OCI-LY3 (cell line): ENCODE data around the gene FRRS1L.

Experiments used
- CTCF ChIP-seq: fragments of 200-600, 300-600 bp; sonication (generic); IDR thresholded peaks from 2 replicates; pipeline ENCODE4 v1.5.1; 2014; ENCODE audit warnings: antibody characterized with exemption, low read length, low read depth
- EZH2phosphoT487 ChIP-seq: fragments of 200-600 bp; shearing (Covaris generic); IDR thresholded peaks from 2 replicates; pipeline ENCODE4 v1.6.1; 2018; ENCODE audit warnings: antibody characterized with exemption, mixed run types, low read depth

GRCh38 chr9:109132567-109133021, 34.5 kb downstream of the FRRS1L start:
- no peak for TF ChIP-seq CTCF
- no peak for TF ChIP-seq EZH2phosphoT487
